HG02759 (cell line): ENCODE data around the gene ATP1A1.

Experiments
- ATAC-seq: cut with Tn5 transposase; IDR thresholded peaks from one replicate; pipeline ENCODE4 v1.9.1; 2021; ENCODE audit warnings: mild to moderate bottlenecking, moderate library complexity; ENCODE audit not compliant: unreplicated experiment

Gene ATP1A1

DNA sequence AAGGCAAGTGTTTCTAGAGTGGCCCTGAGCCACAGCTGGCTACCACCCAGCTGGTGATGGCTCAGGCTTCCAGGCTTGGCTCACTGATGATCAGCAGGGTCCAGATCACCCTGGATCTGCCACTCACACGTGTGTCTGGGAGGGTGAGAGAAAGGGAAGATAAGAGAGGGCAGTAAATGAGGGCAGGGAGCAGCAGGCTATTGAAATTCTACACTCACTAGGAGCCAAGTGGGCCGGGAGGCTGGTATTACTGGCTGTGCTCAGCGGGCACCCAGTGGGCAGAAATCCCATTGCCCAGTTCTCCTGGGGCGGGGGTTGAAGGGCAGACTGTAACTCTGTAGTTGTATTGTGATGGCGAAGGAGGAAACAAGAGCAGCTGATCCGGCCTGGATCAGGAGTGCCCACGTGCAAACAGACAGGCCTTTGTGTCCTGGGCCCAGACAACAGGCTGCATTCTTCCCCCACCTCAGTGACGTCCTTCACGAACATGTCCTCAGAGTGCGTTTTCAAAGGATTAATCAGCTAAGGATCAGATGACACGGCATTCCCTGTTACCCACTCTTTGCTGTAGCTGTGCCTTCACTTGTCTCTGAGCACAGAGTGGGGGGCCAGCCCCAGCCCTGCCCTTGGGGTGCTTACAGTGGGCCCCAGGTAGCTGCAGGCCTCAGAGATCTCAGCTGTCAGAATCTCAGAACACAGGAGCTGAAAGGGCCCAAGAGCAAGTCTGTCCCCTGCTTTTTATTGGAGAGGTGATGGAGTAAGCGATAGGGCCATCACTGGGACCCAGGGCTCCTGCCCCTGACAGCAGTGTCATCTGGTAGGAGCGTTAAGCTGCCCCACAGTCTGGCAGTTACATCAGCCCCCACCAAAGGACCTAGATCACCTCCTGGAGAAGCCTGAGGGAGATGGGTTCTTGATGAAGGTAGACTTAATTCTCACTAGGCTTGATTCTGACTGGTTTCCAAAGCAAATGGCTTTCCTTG is 60.5 kb downstream of the ATP1A1 start:
- ATAC-seq: no peak

DNA sequence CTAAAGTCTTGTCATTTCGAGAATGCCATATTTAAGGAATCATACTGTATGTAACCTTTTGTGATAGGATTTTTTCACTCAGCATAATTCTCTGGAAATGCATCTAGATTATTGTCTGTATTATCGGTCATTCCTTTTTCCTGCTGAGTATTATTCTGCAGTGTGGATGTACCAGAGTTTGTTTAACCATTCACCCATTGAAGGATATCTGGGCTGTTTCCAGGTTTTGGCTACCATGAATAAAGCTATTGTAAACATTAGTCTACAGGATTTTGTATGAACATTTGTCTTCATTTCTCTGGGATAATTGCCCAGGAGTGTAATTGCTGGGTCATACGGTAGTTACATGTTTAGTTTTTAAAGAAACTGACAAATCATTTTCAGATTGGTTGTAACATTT is 61.8 kb downstream of the ATP1A1 start:
- ATAC-seq: no peak

GRCh38 chr1:116435806-116436610 is 63.0 kb downstream of the ATP1A1 start:
- ATAC-seq: no peak

GRCh38 chr1:116436611-116436970 is 63.5 kb downstream of the ATP1A1 start:
- no peak for ATAC-seq

- ATAC-seq: no peak
Measured at GRCh38 chr1:116439701-116440100, 66.7 kb downstream of the ATP1A1 start.

DNA sequence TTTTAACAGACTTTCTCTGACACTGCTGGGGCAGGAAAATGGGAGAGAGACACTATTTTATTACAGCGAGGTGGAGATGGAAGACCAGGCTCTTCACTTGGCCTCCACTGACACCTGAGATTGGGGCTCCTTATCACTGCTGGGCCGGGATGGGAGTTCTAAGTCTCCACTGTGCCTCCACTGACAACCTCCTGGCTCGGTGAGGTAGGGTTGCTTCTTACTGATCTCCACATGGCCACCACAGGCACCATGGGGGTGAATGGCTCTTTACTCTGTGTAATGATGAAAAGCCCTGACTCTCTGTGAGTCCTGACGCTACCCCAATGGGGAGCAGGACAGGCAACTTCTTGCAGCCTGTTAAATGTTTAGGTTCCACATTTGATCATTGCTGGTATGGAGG is 67.7 kb downstream of the ATP1A1 start:
- ATAC-seq: no peak

DNA sequence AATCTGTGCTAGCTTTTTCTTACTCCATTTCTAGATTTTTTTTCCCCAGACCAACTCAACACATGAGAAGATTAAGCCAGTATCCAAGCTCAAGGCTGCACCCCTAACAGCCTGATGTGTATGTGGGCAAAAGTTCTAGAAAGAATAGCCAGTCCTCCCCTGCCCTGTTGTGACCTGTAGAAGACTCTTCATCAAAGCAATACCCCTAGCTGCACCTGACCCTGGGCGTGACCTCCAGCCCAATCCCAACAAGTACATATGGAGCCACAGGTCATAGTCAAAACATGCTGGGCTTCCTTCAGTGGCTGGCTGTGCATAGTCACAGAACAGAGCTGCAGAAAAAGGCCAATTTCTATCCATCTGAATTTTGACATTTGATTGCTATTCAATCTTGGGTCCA is 72.5 kb downstream of the ATP1A1 start:
- ATAC-seq: no peak

GRCh38 chr1:116446686-116447085 is 73.6 kb downstream of the ATP1A1 start:
- ATAC-seq: no peak

DNA sequence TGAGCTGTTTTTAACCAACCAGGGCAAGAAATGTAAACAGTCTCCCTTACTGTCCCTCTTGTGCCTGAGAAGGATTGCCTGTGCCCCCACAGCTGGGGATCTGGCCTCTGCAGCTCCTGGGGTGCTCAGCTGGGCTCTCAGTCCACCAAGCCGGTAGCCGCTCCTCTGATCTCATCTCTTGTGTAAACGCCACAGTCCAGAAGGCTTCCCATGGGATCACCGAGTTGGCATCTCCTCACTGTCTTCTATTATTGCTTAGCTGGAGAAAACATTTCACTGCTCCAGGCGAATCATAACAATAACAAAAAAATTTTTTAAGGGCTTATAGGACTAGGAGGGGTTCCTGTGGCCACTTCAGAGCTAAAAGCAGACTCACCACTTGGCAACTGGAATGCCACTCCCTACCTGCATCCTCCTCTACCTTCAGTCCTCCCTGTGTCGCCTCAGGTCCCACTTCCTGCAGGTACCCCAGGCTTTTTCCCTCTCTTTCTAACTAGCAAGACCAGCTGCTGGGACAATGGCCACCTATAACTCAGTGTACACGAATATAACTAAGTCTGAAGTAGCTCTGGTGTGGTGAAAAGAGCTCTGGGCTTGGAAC is 75.8 kb downstream of the ATP1A1 start:
- ATAC-seq: no peak

- ATAC-seq: no peak
Measured at GRCh38 chr1:116449578-116449977, 76.5 kb downstream of the ATP1A1 start.

DNA sequence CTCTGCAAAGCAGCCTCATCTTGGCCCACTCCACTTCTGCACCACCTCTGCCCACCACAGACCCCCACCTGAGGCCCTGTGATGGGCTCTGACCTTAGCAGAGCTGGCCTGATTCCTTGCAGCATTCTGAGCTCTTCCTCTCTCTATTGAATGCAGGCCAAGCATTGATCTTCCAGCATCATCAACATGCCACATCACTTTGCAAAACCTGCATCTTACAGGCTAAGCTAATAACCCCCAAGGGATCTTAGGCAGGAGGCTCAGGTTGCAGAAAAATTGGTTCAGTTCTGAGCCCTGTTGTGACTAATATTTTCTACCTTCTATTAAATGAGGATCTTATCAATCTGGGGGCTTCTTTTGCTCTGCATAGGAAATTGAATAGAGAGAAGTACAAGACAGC is 78.7 kb downstream of the ATP1A1 start:
- ATAC-seq: no peak

DNA sequence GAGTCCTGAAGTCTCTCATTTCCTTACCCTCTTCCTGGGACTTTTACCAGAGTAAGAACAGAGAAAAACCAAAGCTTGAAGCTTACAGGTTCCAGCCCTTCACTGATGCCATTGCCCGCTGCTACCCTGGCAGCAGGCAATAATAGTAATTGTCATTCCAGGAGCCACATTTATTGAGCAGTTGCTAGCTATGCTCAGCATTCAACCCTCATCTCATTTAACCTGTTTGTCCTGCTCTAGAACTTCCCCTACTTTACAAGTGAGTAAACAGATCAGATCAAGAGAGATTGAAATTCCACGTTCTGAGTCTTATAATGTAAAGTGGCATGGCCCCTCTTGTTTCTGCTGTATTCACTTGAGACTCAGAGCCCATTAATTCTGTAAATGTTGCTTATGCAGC is 80.4 kb downstream of the ATP1A1 start:
- ATAC-seq: no peak

DNA sequence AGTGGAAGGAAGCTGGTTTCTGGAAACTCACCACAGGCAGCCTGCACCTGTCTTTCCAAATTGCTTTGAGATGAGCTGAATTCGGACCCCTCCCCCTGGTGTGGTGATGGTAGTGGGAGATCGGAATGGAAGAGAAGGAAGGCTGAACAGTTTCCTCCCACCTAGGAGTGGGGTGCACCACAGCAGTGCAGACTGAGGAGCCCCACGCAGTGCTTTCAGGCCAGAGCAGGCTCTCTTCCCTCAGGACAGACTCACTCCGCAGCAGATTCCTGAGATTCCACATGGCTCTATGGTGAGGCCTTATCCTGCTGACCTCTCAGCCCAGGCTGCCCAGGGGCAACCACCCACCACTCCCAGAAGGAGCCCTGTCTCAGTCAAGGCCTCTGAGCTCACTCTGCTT is 80.9 kb downstream of the ATP1A1 start:
- ATAC-seq: no peak
